Left colon (tissue), 2 donors: ENCODE results near the gene SGCE. TPM values are rescaled to one million over a fixed set of nuclear protein-coding genes. Genes with fewer than 3 reads are reported as not detected.

ENCODE experiments used
- total RNA-seq, 2 donors: library from RNA; stranded (reverse); fragmentation: NEBNext Ultra II Directional; extraction: Animal tissue kit (Norgen Biotek cat#: 25700); gene quantifications; one replicate each; pipeline ENCODE4 v1.2.1, GENCODE V29; 2021
- donor health status: DM: no; HTN: no; CAD: no.
- donor health status: DM: yes; HTN: yes; CAD: no.

Gene SGCE
- total RNA-seq, 2 donors from 2014 or later = 7.1 to 15.7 TPM

Other genes starting within 250 kb of the SGCE start
- 10 to 100 TPM; 45.9 to 64.4 TPM for gene CASD1, start 146.3 kb downstream of the SGCE start, total RNA-seq